OCI-M2 (cell line): ENCODE data around the gene NFKB2.

ENCODE experiments used
- DNase-seq: peaks from one replicate; lab custom pipeline; 2025; ENCODE audit not compliant: unreplicated experiment; lab: John Stamatoyannopoulos, UW

The NFKB2 gene

DNA sequence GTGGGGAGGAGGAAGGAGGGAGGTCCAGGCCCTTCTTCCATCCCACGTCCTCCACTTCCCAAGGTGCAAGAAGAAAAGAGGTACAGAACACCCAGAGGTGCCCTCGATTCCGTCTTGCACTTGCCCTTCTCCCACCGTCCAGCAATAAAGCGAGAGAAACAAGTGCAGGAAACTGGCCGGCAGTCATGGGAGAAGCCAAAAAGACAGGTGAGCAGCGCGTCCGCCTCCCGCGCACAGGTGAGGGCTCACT, 54.5 kb downstream of the NFKB2 start:
- no peak for DNase-seq

DNA sequence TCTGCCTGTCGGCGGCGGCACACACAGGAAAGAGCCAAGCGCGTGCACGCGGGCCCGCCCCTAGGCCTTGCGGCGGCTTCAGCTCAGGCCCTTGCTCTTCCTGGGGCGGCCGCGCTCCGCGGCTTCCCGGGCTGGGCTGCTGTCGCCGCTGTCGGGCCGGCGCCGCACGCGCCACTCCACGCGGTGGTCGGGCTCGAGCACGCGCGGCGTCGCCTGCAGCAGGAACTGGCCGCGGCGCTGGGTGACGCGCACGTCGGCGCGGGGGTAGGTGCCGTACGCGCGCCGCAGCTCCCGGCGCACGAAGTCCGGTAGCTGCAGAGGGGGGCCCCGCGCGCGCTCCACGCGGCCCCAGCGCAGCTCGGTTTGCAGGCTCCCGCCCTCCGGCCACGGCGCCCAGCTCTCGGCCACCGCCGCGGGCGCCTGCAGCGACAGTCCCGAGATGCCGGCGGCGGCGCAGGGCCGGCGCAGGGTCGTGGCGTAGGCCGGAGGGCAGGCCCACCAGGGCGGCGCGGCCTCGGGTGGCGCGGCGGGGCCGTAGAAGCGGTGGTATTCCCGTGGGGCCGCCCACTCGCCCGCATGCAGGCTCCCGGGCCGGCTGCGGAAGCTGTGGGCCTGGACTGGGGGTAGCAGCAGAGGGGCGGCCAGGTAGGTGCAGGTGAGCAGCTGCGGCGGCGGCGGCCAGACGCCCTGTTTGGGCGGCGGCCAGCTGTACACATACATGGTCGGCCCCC, 55.0 kb downstream of the NFKB2 start:
- no peak for DNase-seq

DNA sequence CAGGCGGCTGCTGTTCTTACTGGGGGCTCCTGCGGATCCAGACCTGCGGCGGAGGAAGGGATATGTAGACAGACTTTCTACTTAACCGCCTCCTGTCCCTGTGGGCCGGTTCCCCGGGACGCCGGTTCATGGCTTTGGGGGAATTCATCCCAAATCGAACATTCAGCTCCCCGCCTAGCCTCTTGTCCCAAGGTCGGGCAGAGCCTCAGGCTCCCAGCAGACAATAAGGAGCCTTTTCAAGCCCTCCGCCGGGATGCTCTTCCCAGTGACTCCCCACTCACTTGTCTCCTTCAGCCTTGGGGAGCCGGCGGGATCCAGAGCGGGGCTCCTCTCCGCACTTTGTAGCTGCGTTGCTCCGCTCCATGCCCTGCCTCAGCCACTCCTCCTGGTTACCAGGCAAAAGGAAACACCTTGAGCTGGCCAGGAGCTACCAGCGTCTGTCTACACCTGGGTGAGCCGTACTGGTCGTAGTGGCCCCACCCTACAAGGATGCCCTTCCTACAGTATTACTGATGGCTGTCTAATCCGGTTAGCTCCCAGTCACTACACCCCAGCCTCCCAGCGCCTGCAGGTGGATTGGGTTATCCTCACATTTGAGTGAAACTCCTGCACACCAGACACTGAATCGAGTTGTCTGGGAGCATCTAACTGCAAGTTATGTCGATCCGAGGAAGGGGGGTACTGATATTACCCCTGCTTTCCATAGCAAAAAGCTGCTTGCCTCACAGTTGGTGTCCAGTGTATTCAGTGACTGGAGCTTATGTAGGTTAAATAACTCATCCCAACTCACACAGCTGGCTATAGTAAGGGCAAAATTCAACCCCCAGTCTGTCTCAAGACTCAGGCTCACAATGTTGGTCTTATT, 55.8 kb downstream of the NFKB2 start, which contains the start of gene C10orf95:
C10orf95 (minus strand) TSS at position 439 of the 865 bp plus-strand sequence. CDS start 450 bp downstream, outside the sequence.
- DNase-seq, result no peak
